BJ (cell line): ENCODE data around the gene DPYD. TPM values are rescaled to one million over a fixed set of nuclear protein-coding genes. Genes with fewer than 3 reads are reported as not detected.

Experiments used
- CTCF ChIA-PET: fragments of 350-600 bp; formaldehyde crosslinking; extraction: SDS; loops from one replicate; lab custom pipeline; 2021; ENCODE audit warnings: antibody characterized with exemption, inconsistent platforms; lab: Yijun Ruan, JAX
- POLR2A ChIA-PET: fragments of 300-600 bp; sonication (Branson Sonifier 250); formaldehyde crosslinking; extraction: SDS; loops from one replicate; lab custom pipeline; 2021; ENCODE audit warnings: antibody characterized with exemption; lab: Charles Lee
- DNase-seq: peaks from one replicate; pipeline ENCODE4 v3.0.0-alpha.2; 2011; ENCODE audit warnings: low read depth
- H3K27me3 ChIP-seq: 2 replicates; pipeline ENCODE4 v1.6.0; 2011; ENCODE audit warnings: low read length; ENCODE audit not compliant: control insufficient read depth, insufficient read depth
- H3K36me3 ChIP-seq: 2 replicates; pipeline ENCODE4 v1.5.1; 2011; ENCODE audit warnings: low read length; ENCODE audit not compliant: control insufficient read depth, insufficient read depth
- H3K4me3 ChIP-seq: 2 replicates; pipeline ENCODE4 v1.5.1; 2011; ENCODE audit warnings: low read depth, mild to moderate bottlenecking, control low read depth, low read length
- CTCF ChIP-seq: IDR thresholded peaks from 2 replicates; pipeline ENCODE4 v1.5.1; 2011; ENCODE audit warnings: low read depth, mild to moderate bottlenecking, control low read depth, inconsistent platforms, low read length, moderate library complexity; ENCODE audit not compliant: insufficient read depth
- polyA plus RNA-seq: library from polyadenylated mRNA; depleted of rRNA; stranded (reverse); fragments of >200 nt; gene quantifications from 2 replicates; pipeline ENCODE4 v1.2.3, GENCODE V29; 2011

DPYD gene
- polyA plus RNA-seq, 1 experiment: 13.1 TPM

- ChIA-PET POLR2A (no interaction called here), CTCF (no interaction called here)
- DNase-seq: no peak
- H3K36me3 ChIP-seq: no peaks in the 10 kb centered on the region
- no peak overlapping the region for H3K4me3 ChIP-seq
- no peaks in the 10 kb centered on the region for H3K27me3 ChIP-seq
- no peak for TF ChIP-seq CTCF
Observed at GRCh38 chr1:97691325-97691724, 229.5 kb downstream of the DPYD start.

- POLR2A ChIA-PET: no interaction called here
- no peak for DNase-seq
- no peak for TF ChIP-seq CTCF
- Histone ChIP-seq H3K36me3 (no peaks in the 10 kb centered on the region), H3K27me3 (no peaks in the 10 kb centered on the region), H3K4me3 (no peak overlapping the region)
- CTCF ChIA-PET: no interaction called here
Observed at GRCh38 chr1:97685360-97685759, 235.5 kb downstream of the DPYD start.

GRCh38 chr1:97680894-97681293 is 239.9 kb downstream of the DPYD start:
- Histone ChIP-seq H3K36me3 (no peaks in the 10 kb centered on the region), H3K27me3 (no peaks in the 10 kb centered on the region), H3K4me3 (no peak overlapping the region)
- DNase-seq: no peak
- no peak for TF ChIP-seq CTCF
- POLR2A ChIA-PET: no interaction called here
- CTCF ChIA-PET: interaction anchor here (0.6 kb wide), 1 partner anchor 608 kb away, joined by 3 read pairs; no protein-coding TSS in a partner anchor

GRCh38 chr1:97680470-97680869 is 240.4 kb downstream of the DPYD start:
- no peak overlapping the region for H3K4me3 ChIP-seq
- ChIA-PET CTCF (interaction anchor here (0.6 kb wide), 1 partner anchor 608 kb away, joined by 3 read pairs; no protein-coding TSS in a partner anchor), POLR2A (no interaction called here)
- H3K36me3 ChIP-seq: no peaks in the 10 kb centered on the region
- H3K27me3 ChIP-seq: no peaks in the 10 kb centered on the region
- no peak for TF ChIP-seq CTCF
- DNase-seq: no peak

GRCh38 chr1:97677702-97678101 is 243.1 kb downstream of the DPYD start:
- no peak for TF ChIP-seq CTCF
- Histone ChIP-seq H3K36me3 (no peaks in the 10 kb centered on the region), H3K4me3 (no peak overlapping the region), H3K27me3 (no peaks in the 10 kb centered on the region)
- DNase-seq: no peak
- POLR2A ChIA-PET: no interaction called here
- CTCF ChIA-PET: no interaction called here
